Measurements from ENCODE around the gene TYW5. TPM values are rescaled to one million over a fixed set of nuclear protein-coding genes. Genes with fewer than 3 reads are reported as not detected.

TYW5 gene
- total and polyA plus RNA-seq, 2 of the 13 experiments (the other 11 are each of a cell fraction or from before 2014, with no cell fraction given) = 8.3 to 14.6 TPM

DNA sequence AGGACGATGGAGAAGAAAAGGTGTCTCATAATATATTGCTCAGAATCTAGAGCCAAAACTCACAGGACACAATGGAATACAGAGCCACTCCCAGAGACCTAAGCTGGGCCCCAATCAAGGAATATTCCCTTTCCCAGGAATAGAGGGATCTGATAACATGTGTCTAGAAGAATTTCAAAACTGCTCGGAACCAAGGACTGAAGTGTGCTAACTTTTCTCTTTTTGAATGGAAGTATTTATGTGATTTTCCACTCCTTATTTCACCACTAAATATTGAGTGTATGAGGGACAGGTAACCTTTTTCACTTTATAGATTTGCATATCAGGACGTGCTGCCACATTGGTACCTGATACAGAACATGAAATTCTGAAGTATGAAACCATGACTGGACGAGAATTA, 53.3 kb downstream of the TYW5 start (continued):
- TF ChIP-seq, protein P1, sequence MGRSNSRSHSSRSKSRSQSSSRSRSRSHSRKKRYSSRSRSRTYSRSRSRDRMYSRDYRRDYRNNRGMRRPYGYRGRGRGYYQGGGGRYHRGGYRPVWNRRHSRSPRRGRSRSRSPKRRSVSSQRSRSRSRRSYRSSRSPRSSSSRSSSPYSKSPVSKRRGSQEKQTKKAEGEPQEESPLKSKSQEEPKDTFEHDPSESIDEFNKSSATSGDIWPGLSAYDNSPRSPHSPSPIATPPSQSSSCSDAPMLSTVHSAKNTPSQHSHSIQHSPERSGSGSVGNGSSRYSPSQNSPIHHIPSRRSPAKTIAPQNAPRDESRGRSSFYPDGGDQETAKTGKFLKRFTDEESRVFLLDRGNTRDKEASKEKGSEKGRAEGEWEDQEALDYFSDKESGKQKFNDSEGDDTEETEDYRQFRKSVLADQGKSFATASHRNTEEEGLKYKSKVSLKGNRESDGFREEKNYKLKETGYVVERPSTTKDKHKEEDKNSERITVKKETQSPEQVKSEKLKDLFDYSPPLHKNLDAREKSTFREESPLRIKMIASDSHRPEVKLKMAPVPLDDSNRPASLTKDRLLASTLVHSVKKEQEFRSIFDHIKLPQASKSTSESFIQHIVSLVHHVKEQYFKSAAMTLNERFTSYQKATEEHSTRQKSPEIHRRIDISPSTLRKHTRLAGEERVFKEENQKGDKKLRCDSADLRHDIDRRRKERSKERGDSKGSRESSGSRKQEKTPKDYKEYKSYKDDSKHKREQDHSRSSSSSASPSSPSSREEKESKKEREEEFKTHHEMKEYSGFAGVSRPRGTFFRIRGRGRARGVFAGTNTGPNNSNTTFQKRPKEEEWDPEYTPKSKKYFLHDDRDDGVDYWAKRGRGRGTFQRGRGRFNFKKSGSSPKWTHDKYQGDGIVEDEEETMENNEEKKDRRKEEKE (IDR thresholded peaks at IDR 0.05) = no peak
- TF ChIP-seq TBX2 (CRISPR knock-in tag; IDR thresholded peaks at IDR 0.05; ENCODE audit: borderline replicate concordance) (no peak), THAP11 (CRISPR knock-in tag; IDR thresholded peaks at IDR 0.05) (no peak), ZNF775 (CRISPR knock-in tag; IDR thresholded peaks at IDR 0.05; ENCODE audit: borderline replicate concordance) (no peak), SSRP1 (CRISPR knock-in tag; IDR thresholded peaks at IDR 0.05) (no peak), MBD4 (IDR thresholded peaks at IDR 0.05; ENCODE audit: borderline replicate concordance, low read length) (no peak), E2F2 (CRISPR knock-in tag; IDR thresholded peaks at IDR 0.05; ENCODE audit: borderline replicate concordance) (no peak)

DNA sequence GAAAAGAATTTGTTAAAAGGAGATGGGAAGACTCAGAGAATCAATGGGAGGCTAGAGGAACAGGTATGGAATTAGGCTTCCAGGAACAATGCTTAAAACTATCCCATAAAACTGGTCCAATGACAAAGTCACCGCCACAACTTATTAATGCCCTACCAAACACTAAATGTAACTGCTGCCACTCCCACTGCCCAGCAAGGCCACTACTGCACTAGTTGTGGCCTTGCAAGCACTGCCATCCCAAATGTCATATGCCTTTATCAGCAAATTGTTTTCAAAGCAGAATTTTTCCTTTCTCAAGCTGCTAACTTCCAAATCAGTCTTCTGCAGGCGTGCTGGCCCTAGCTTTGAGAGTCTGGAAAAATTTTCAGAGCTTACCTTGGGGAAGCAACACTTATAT, 58.7 kb downstream of the TYW5 start:
- Histone ChIP-seq H2AFZ (ENCODE audit: low read length) (no peak overlapping the region), H3K27me3 (ENCODE audit: control insufficient read depth in 1 of 2, insufficient read depth in 2 of 2, low read length in 2 of 2) (no peaks in the 10 kb centered on the region), H3K4me2 (ENCODE audit: low read depth, low read length) (no peak overlapping the region), H4K20me1 (ENCODE audit: insufficient read depth, low read length) (no peaks in the 10 kb centered on the region), H3K79me2 (ENCODE audit: insufficient read depth, low read length) (no peaks in the 10 kb centered on the region), H3K9ac (ENCODE audit: insufficient read depth, low read depth, low read length) (no peak overlapping the region), H3K4me3 (replicated peaks in 1 of 3; ENCODE audit: insufficient read depth in 1 of 3, low read depth in 2 of 3, low read length in 3 of 3) (no peak overlapping the region), H3K27ac (ENCODE audit: extremely low read length, insufficient read depth, low read length) (no peak overlapping the region), H3K4me1 (ENCODE audit: insufficient read depth, low read length) (peaks cover 8% of the 10 kb centered on the region; the same call in 1 of the 2 replicates), H3K36me3 (replicated peaks in 1 of 2; ENCODE audit: control insufficient read depth in 1 of 2, insufficient read depth in 2 of 2, low read length in 2 of 2) (no peaks in the 10 kb centered on the region), H3K9me3 (ENCODE audit: low read length) (no peaks in the 10 kb centered on the region)
- ChIA-PET CTCF (ENCODE audit: low intra/inter-chr PET ratio, low total read pairs) (no interaction called here), POLR2A (no interaction called here)
- BruUV-seq (replicated peaks) = no TSS peak
- in situ Hi-C loops (cut with HindIII; ENCODE audit: extremely low pct_ligation_motif_present, low pct_unique_long_range_greater_than_20kb) (no loop called here), intact Hi-C loops (cut with micrococcal nuclease; ENCODE audit: unreplicated experiment) (no loop called here)
- 34% methylated on average over 2 of the region's 2 CpGs for WGBS (ENCODE audit: low lambda C conversion rate)
- DNase-seq (ENCODE audit: low spot score) = no peak
- FAIRE-seq = no peak
- no peak for ATAC-seq
- TF ChIP-seq, protein P2, sequence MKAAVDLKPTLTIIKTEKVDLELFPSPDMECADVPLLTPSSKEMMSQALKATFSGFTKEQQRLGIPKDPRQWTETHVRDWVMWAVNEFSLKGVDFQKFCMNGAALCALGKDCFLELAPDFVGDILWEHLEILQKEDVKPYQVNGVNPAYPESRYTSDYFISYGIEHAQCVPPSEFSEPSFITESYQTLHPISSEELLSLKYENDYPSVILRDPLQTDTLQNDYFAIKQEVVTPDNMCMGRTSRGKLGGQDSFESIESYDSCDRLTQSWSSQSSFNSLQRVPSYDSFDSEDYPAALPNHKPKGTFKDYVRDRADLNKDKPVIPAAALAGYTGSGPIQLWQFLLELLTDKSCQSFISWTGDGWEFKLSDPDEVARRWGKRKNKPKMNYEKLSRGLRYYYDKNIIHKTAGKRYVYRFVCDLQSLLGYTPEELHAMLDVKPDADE (CRISPR knock-in tag; IDR thresholded peaks at IDR 0.05) = no peak
- TF ChIP-seq MTF1 (CRISPR knock-in tag; IDR thresholded peaks at IDR 0.05) = no peak
- no peak for TF ChIP-seq YY1 (IDR thresholded peaks at IDR 0.05; ENCODE audit: insufficient read depth, insufficient replicate concordance, low read depth, low read length)
- TF ChIP-seq HMG20B (CRISPR knock-in tag; conservative IDR thresholded peaks at IDR 0.05) = no peak
- no peak for TF ChIP-seq ATF1 (CRISPR knock-in tag; IDR thresholded peaks at IDR 0.05)
- TF ChIP-seq, protein P3, sequence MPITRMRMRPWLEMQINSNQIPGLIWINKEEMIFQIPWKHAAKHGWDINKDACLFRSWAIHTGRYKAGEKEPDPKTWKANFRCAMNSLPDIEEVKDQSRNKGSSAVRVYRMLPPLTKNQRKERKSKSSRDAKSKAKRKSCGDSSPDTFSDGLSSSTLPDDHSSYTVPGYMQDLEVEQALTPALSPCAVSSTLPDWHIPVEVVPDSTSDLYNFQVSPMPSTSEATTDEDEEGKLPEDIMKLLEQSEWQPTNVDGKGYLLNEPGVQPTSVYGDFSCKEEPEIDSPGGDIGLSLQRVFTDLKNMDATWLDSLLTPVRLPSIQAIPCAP (CRISPR knock-in tag; IDR thresholded peaks at IDR 0.05; ENCODE audit: low read depth) = no peak
- no peak for TF ChIP-seq PHB2 (IDR thresholded peaks at IDR 0.05; ENCODE audit: partially characterized antibody)
- TF ChIP-seq JUN (CRISPR knock-in tag; IDR thresholded peaks at IDR 0.05) = no peak
- TF ChIP-seq MYC (CRISPR knock-in tag; IDR thresholded peaks at IDR 0.05; ENCODE audit: borderline replicate concordance) = no peak
- no peak for TF ChIP-seq MTA1 (CRISPR knock-in tag; IDR thresholded peaks at IDR 0.05; ENCODE audit: borderline replicate concordance)
- no peak for TF ChIP-seq ZNF83 (CRISPR knock-in tag; IDR thresholded peaks at IDR 0.05; ENCODE audit: borderline replicate concordance)
